ENCODE measurements around the gene CBX8. TPM values are rescaled to one million over a fixed set of nuclear protein-coding genes. Genes with fewer than 3 reads are reported as not detected.
A peak's percentile ranks its signal among the peaks of the same experiment; 100 is the strongest.

The CBX8 gene
- total RNA-seq, 2 donors from 2014 or later = 1.6 to 1.8 TPM

DNA sequence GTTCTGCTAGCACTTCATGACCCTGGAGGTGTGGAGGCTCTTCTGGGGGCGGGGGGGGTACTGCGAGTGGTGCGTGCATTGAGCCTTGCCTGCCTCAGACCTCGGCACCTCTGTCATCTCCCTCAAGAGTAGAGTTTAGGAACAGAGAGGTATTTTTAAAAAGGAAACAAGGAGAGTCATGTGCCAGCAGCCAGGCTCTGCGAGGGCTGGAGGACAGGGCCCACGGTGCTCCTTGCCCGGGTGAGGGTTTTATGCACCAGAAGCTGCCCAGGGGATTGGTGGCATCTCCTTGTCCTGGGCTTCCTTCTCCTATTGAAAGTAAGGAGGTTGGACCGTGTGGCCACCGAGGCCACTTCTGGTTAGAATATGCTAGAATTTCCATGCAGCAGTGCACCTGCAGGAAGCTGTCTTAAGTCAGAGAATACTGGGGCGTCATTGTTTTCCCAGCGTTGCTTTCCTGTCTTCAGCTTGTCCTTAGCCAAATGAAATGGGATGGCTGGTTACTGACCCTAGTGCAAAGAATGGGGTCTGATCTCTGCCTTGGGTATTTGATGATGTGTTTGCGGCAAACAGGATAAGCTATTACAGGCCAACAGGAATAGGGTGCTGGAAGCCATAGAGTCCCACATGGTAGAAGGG, 15.7 kb downstream of the CBX8 start:
- Histone ChIP-seq H3K4me1 (peaks cover 26% of the 10 kb centered on the region), H3K27ac (no peak overlapping the region), H3K4me3 (no peak overlapping the region), H3K36me3 (replicated peaks in 1 of 2; ENCODE audit: insufficient read depth in 1 of 2, low read depth in 2 of 2) (no peaks in the 10 kb centered on the region), H3K9me3 (no peaks in the 10 kb centered on the region), H3K27me3 (no peaks in the 10 kb centered on the region)
- TF ChIP-seq POLR2A (IDR thresholded peaks at IDR 0.05) = no peak
- TF ChIP-seq, protein P1, sequence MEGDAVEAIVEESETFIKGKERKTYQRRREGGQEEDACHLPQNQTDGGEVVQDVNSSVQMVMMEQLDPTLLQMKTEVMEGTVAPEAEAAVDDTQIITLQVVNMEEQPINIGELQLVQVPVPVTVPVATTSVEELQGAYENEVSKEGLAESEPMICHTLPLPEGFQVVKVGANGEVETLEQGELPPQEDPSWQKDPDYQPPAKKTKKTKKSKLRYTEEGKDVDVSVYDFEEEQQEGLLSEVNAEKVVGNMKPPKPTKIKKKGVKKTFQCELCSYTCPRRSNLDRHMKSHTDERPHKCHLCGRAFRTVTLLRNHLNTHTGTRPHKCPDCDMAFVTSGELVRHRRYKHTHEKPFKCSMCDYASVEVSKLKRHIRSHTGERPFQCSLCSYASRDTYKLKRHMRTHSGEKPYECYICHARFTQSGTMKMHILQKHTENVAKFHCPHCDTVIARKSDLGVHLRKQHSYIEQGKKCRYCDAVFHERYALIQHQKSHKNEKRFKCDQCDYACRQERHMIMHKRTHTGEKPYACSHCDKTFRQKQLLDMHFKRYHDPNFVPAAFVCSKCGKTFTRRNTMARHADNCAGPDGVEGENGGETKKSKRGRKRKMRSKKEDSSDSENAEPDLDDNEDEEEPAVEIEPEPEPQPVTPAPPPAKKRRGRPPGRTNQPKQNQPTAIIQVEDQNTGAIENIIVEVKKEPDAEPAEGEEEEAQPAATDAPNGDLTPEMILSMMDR (IDR thresholded peaks at IDR 0.05) = no peak
- ATAC-seq (no peak), DNase-seq (no peak)
- intact Hi-C loops (cut with DNase I) = no loop called here
- WGBS, 2 donors = 74 to 85% methylated on average over 11 to 12 of the region's 12 CpGs

DNA sequence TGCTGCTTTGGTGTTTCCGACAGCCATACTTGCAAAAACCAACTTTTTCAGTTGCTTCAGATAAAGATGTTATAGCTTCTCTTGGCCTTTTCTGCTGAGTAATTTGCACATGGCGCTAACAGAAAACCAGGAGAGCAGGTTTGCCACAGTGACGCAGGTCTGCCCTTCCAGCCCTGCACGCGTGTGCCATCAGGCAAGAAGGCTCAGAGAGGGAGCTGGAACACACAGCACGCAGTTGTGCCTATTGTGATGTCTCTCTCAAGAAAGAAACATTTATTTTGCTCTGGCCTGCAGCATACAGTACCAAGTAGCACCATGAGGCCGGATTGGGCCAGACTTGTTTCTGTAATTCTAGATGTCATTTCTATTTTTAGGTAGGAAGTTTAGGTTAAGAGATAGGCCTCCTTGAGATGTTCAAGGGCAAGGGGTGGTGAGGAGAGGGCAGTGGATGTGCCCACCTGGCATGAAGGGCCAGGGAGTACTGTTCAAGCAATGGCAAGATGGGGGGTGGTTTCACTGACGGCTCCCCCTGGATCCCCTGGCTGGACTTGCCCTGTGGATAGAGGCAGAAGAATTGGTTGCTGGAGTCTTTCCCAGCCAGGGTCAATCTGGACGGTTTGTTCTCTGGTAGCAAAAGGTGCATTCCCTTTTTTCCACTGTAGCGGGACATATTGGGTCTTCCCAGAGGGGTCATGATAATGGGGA, 17.1 kb downstream of the CBX8 start:
- no peak overlapping the region for H3K4me3 ChIP-seq

DNA sequence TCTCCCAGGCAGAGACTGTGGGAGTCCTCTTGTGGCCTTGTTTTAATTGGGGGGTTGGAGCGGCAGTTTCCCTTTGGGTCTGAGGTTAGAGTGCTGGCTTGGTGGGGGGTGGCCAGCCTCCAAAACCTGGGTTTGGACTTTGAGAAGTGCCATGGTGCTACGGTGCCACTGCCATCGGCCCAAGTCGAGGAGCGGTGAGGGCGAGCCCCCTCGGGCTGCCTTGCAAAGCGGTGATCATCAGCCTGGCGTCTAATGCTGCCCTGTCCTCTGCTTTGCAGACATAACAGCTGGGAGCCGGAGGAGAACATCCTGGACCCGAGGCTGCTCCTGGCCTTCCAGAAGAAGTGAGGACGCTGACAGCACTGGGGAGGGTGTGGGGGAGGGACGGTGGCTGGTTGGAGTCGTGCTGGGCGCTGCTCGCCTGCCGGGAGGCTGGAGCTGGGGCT, 17.8 kb downstream of the CBX8 start:
- H3K27me3 ChIP-seq = no peaks in the 10 kb centered on the region
- no peaks in the 10 kb centered on the region for H3K36me3 ChIP-seq (replicated peaks in 1 of 2; ENCODE audit: insufficient read depth in 1 of 2, low read depth in 2 of 2)
- H3K4me1 ChIP-seq = peaks cover 43% of the 10 kb centered on the region
- ATAC-seq = no peak
- DNase-seq = no peak
- no peaks in the 10 kb centered on the region for H3K9me3 ChIP-seq
- H3K27ac ChIP-seq = no peak overlapping the region
- 46 to 51% methylated on average over 8 to 15 of the region's 17 CpGs for WGBS, 2 donors
- TF ChIP-seq, protein P1 (IDR thresholded peaks at IDR 0.05) = no peak
- no peak for TF ChIP-seq POLR2A (IDR thresholded peaks at IDR 0.05)
- intact Hi-C loops (cut with DNase I) = no loop called here
- H3K4me3 ChIP-seq = no peak overlapping the region

More for the DNA sequence above, 17.1 kb downstream of the CBX8 start:
- ATAC-seq (no peak), DNase-seq (no peak)
- H3K9me3 ChIP-seq = no peaks in the 10 kb centered on the region
- H3K4me1 ChIP-seq = peaks cover 36% of the 10 kb centered on the region
- no peaks in the 10 kb centered on the region for H3K36me3 ChIP-seq (replicated peaks in 1 of 2; ENCODE audit: insufficient read depth in 1 of 2, low read depth in 2 of 2)
- H3K27me3 ChIP-seq = no peaks in the 10 kb centered on the region
- no peak overlapping the region for H3K27ac ChIP-seq
- no peak for TF ChIP-seq POLR2A (IDR thresholded peaks at IDR 0.05)
- TF ChIP-seq, protein P1 (IDR thresholded peaks at IDR 0.05) = no peak
- 72 to 80% methylated on average over 10 of the region's 10 CpGs for WGBS, 2 donors
- intact Hi-C loops (cut with DNase I) = no loop called here

DNA sequence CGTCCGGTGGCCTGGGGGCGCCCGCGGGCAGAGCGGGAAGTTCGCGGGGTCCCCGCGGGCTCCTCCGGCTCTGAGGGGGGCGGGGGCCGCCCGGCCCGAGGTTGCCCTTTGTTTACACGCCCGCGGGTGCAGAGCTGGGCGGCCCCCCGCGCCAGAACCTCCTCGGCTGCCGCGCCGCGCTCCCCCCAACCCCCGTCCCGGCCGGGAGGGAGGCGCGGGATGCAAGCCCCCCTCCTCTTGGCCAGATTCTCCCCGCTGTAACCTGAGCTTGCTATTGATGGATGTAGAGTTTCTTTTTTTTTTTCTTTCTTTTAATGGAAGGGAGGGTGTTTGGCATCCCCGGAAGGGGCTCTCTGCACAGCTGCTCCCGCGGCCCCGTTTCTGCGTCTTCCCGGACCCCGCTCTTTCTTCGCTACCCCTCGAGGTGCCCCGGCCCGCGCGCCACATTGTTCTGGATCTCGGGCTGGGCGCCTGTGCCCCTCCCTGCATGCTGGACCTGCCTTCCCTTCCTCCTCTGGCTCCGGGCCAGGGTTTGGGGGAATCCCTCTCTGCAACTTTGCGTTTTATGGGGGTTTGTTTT, 18.3 kb downstream of the CBX8 start:
- Histone ChIP-seq H3K36me3 (replicated peaks in 1 of 2; ENCODE audit: insufficient read depth in 1 of 2, low read depth in 2 of 2) (no peaks in the 10 kb centered on the region), H3K27ac (no peak overlapping the region), H3K9me3 (no peaks in the 10 kb centered on the region), H3K27me3 (no peaks in the 10 kb centered on the region), H3K4me3 (peak overlapping the region; percentile 19 to 25), H3K4me1 (peaks cover 46% of the 10 kb centered on the region)
- ATAC-seq = no peak
- no peak for DNase-seq
- TF ChIP-seq POLR2A (IDR thresholded peaks at IDR 0.05) = no peak
- TF ChIP-seq, protein P1 (IDR thresholded peaks at IDR 0.05) = no peak
- 3 to 8% methylated on average over 17 to 40 of the region's 49 CpGs for WGBS, 2 donors
- intact Hi-C loops (cut with DNase I) = no loop called here

Measured in body of pancreas (tissue), 4 donors.